WI38 (cell line): ENCODE data around the gene ZMIZ1.

Experiments used
- H3K4me3 ChIP-seq: 2 replicates; pipeline ENCODE4 v1.5.1; 2011; ENCODE audit warnings: low read depth, mild to moderate bottlenecking, control low read depth, low read length
- TF ChIP-seq, protein P1 (sequence below): IDR thresholded peaks from 2 replicates; pipeline ENCODE4 v1.5.1; 2012; ENCODE audit warnings: low read depth, mild to moderate bottlenecking, control low read depth, low read length

The ZMIZ1 gene

DNA sequence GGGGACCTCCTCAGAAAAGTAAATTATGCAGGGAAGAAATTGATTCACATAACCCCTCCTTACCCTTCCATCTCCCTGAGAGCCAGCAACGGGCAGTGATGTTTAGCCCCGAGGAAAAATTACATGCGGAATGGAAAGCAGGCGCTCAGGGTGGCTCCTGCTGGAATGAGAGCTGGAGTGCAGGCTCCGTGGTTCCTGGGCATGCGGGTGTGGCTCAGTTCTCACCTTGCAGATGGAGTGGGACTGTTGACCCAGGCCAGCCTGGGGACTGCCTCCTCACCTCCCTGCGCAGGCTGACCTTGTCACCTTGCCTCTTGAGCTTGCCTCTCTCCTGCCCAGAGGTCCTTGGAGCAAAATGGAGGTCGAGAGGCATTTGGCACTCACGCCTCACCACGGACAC, 195.2 kb downstream of the ZMIZ1 start:
- TF ChIP-seq, protein P1, sequence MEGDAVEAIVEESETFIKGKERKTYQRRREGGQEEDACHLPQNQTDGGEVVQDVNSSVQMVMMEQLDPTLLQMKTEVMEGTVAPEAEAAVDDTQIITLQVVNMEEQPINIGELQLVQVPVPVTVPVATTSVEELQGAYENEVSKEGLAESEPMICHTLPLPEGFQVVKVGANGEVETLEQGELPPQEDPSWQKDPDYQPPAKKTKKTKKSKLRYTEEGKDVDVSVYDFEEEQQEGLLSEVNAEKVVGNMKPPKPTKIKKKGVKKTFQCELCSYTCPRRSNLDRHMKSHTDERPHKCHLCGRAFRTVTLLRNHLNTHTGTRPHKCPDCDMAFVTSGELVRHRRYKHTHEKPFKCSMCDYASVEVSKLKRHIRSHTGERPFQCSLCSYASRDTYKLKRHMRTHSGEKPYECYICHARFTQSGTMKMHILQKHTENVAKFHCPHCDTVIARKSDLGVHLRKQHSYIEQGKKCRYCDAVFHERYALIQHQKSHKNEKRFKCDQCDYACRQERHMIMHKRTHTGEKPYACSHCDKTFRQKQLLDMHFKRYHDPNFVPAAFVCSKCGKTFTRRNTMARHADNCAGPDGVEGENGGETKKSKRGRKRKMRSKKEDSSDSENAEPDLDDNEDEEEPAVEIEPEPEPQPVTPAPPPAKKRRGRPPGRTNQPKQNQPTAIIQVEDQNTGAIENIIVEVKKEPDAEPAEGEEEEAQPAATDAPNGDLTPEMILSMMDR, result no peak

DNA sequence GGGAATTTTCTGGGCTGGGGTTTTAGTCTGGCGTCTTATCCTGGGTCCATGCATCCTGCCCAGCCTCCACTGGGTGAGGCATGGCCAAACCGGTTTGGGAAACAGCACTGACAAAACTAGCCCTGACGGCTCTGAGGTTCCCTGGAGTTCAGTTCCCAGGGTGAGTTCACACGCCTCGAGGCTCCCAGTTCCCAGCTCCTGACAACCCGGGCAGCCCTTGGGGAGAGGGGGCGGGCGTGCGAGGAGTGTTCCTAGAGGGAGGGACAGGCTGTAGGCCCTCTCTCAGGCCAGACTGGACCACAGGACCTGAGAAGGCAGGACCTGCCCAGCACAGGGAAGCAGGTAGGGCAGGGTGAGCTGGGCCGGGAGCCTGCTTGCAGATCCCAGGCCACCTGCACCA, 196.2 kb downstream of the ZMIZ1 start:
- TF ChIP-seq, protein P1, result no peak
- no peak overlapping the region for H3K4me3 ChIP-seq

More for the DNA sequence above, 195.2 kb downstream of the ZMIZ1 start:
- no peak overlapping the region for H3K4me3 ChIP-seq

DNA sequence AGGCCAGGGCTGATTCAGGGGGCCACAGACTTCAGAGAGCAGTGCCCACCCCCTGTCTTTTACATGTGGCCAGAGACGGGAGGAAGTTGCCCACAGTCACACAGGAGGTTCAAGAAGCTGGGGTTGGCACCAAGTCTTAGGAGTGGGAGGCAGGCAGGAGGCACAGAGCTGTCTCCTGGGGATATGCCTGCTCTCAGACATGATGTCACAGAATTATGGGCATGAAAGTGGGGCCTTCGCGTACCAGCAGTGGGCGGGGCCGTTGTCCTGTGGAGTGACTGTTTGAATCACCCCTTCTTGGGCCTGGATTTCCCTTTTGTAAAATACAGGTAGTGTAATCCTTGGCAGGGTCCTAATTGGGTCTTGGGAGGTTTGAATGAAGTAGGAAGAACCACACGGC, 197.3 kb downstream of the ZMIZ1 start:
- TF ChIP-seq, protein P1, result no peak
- no peak overlapping the region for H3K4me3 ChIP-seq

DNA sequence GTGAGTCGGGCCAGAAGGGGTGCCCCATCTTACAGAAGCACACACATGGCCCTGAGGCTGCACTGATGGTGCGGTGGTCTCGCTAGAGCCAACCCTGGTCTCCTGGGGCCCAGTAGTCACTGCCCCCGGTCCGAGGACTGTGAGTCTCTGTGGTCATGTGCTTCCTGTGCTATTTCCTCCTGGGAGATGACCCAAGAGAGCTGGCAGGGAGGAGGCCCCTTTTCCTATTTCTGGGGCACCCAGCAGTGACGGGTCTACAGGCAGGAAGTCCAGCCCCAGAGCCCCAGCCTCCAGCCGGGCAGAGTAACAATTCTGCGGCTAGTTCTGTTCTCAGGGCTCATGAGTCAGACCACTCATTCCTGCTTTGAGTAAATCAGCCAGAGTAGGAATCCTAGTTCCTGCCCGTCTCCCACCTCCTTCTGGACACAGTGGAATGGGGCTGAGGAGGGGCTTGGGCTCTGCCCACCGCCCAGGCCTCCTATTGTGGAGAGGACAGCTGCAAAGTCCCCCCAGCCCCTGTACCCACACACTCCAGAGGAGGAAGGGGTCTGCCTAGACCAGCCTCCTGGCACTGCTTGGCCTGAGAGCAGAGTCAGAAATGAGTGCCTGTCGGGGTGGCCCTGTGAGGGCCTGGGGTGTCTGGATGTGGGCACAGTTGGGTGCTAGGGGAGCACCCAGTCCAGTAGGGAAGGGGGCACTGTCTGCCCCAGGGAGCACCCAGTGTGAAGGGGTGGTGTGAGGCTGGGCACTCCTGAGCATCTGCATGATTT, 198.0 kb downstream of the ZMIZ1 start:
- H3K4me3 ChIP-seq, result no peak overlapping the region
- TF ChIP-seq, protein P1, result no peak

GRCh38 chr10:79267499-79267898, 198.7 kb downstream of the ZMIZ1 start:
- no peak overlapping the region for H3K4me3 ChIP-seq
- TF ChIP-seq, protein P1, result no peak

DNA sequence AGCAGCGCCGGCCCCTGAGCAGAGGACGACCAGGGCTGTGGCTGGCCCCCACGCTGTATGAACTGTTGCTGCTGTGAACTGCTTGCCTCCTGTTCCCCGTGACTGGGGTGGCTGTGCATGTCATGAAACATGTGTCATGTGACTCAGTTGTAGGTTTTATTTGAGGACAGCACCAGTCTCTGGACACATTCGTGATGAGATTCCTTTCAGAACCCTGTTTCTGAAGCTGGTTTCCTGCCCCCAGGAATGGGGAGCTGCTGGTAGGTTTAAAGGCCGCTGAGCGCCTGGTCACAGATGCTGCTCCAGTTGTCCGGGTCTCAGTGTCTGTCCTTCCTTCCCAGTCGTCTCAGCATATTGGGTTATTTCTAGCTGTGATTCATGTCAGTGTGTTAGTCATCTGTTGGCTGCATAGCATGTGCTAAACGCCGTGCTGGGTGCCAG, 199.4 kb downstream of the ZMIZ1 start:
- no peak overlapping the region for H3K4me3 ChIP-seq
- TF ChIP-seq, protein P1, result no peak

DNA sequence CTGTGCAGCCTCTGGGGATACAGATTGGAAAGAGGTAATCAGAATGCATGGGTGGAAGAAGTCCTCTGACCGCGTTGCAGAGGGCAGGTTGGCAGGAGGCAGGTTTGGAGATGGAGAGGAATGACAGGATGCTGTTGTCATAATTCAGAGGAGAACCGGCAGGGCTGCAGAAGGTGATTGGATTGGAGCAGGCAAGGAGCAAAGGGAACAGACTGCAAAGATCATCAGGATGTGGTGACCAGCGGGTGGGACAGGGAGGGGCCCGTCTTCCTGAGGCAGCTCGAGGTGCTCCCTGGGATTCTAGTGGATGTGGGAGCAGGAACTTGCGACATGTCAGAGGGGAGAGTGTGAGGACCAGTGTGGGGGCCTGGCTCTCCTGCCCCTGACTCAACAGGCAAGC, 200.0 kb downstream of the ZMIZ1 start:
- TF ChIP-seq, protein P1, result no peak
- H3K4me3 ChIP-seq, result no peak overlapping the region
